Activated naive CD4-positive, alpha-beta T cell treated with anti-CD3 and anti-CD28 coated beads, Interleukin-2, amount 50 U/mL, for 24 hours (primary cell): Measurements from ENCODE around the gene CDC5L.

Experiments
- H3K27ac Mint-ChIP-seq: one replicate; pipeline ENCODE4 v1.8.0; 2021; ENCODE audit warnings: mild to moderate bottlenecking, mixed read lengths
- H3K27me3 Mint-ChIP-seq: one replicate; pipeline ENCODE4 v1.8.0; 2021; ENCODE audit warnings: mixed read lengths
- H3K36me3 Mint-ChIP-seq: one replicate; pipeline ENCODE4 v1.8.0; 2021; ENCODE audit warnings: mixed read lengths
- H3K4me1 Mint-ChIP-seq: one replicate; pipeline ENCODE4 v1.8.0; 2021; ENCODE audit warnings: mixed read lengths
- H3K4me3 Mint-ChIP-seq: one replicate; pipeline ENCODE4 v1.8.0; 2021; ENCODE audit warnings: mild to moderate bottlenecking, mixed read lengths
- H3K9me3 Mint-ChIP-seq: one replicate; pipeline ENCODE4 v1.8.0; 2021; ENCODE audit warnings: mixed read lengths

Gene CDC5L

DNA sequence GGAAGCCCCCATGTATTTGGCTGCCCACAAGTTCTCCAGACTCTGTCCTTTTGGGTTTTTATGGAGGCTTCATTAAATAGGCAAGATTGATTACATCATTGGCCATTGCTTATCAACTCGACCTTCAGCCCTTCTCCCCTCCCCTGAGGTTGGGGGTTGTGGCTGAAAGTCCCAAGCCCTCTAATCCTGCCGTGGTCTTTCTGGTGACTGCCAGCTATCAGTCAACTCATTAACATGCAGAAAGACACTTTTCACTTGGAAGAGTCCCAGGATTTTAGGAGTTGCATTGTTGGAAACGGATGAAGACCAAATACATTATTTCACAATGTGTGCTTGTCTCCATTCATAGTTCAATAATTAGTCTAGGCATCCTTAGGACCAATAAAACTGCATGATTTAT, 9.5 kb downstream of the CDC5L start:
- Mint-ChIP-seq H3K4me1 (peaks cover 42% of the 10 kb centered on the region), H3K27ac (no peak overlapping the region), H3K9me3 (no peaks in the 10 kb centered on the region), H3K36me3 (peaks cover 33% of the 10 kb centered on the region), H3K4me3 (no peak overlapping the region), H3K27me3 (no peaks in the 10 kb centered on the region)

DNA sequence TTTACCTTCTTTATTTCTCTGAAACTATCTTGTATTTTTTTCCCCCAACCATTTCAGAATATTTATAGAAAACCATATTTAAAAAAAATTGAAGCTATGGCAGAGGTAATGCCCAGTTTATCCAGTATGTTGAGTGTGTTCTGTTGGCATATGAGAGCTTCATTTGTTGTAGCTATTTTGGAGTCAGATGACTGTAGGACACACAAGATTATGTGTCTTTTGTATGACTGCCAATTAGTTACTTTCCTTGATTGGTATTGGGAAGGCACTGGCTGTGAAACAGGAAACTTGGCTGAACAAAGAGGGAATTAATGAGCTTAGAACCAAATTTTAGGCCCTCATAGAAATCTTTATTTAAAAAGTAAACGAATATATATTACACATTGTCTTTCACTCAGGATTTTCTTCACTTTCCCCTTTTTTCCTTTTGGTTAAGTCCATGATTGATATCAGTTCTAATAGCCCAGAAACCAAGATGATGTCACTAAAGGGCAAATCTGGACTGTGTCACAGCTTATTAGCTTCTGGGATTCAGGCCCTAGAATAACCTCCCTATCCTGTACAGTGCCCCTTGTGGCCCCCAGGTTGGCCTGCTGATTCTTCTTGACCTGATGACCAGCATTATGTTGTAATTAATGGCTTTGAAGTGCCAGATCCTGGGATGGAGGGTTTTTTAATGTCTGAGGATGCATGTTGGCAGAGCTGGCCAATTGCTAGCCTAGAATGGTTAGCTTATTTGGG, 10.1 kb downstream of the CDC5L start:
- H3K36me3 Mint-ChIP-seq: peaks cover 36% of the 10 kb centered on the region
- no peak overlapping the region for H3K4me3 Mint-ChIP-seq
- H3K27ac Mint-ChIP-seq: no peak overlapping the region
- no peaks in the 10 kb centered on the region for H3K9me3 Mint-ChIP-seq
- H3K27me3 Mint-ChIP-seq: no peaks in the 10 kb centered on the region
- H3K4me1 Mint-ChIP-seq: peaks cover 43% of the 10 kb centered on the region

DNA sequence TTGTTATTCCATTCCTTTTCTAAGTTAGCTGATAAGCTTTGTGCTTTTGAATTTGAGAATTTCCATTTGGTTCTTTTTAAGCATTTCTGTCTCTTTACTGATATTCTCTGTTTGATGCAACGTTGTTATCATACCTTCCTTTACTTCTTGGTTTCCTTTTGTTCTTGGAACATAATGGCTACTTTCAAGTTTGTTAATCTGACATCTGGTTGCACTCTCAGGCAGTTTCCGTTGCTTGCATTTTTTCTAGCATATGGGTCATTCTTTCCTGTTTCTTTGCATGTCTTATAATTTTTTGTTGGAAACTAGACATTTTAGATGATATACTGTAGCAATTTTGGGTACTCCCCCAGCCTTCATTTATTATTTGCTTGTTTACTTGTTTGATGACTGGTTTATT, 12.5 kb downstream of the CDC5L start:
- H3K36me3 Mint-ChIP-seq: peaks cover 36% of the 10 kb centered on the region
- H3K4me3 Mint-ChIP-seq: no peak overlapping the region

DNA sequence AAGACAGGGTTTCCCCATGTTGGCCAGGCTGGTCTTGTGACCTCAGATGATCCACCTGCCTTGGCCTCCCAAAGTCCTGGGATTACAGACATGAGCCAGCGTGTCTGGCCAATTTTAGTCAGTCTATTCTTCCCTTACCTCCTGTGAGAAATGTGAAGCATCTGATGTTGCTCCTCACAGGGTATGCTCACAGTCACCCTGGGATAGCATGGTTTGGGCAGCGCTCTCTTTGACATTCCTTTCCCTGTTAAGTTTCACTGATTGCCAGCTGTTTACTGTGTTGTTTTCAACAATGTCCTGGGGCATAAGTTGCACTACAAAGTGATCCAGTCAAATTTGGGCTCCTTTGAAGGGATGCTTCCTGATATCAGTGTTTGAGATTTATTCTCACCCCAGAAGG, 13.1 kb downstream of the CDC5L start:
- Mint-ChIP-seq H3K36me3 (peaks cover 38% of the 10 kb centered on the region), H3K4me3 (no peak overlapping the region), H3K4me1 (peaks cover 49% of the 10 kb centered on the region), H3K27ac (no peak overlapping the region), H3K27me3 (no peaks in the 10 kb centered on the region), H3K9me3 (no peaks in the 10 kb centered on the region)

More for the DNA sequence above, 12.5 kb downstream of the CDC5L start:
- H3K4me1 Mint-ChIP-seq: peaks cover 46% of the 10 kb centered on the region
- H3K27me3 Mint-ChIP-seq: no peaks in the 10 kb centered on the region
- no peaks in the 10 kb centered on the region for H3K9me3 Mint-ChIP-seq
- H3K27ac Mint-ChIP-seq: peak overlapping the region; percentile 56

DNA sequence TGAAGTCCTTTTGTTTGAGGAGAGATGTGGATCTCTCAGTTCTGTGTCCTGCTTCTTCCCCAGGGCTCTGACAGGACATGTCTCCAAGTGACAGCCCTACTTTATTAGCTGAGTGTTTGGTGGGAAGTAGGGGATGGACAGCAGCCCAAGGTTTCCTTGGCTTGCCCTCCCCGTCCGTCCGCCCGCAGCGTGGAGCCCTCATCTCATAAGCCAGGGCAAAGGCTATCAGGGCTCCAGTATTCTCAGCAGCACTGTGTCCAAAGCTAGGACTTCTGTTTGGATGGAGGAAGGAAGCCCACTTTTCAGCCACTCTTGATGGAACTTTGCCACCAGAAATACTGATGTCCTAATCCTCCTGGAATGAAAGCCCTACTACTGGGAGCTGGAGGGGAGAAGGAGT, 13.6 kb downstream of the CDC5L start:
- Mint-ChIP-seq H3K36me3 (peaks cover 36% of the 10 kb centered on the region), H3K4me3 (no peak overlapping the region), H3K9me3 (no peaks in the 10 kb centered on the region), H3K27me3 (no peaks in the 10 kb centered on the region), H3K27ac (peak overlapping the region; percentile 59), H3K4me1 (peaks cover 49% of the 10 kb centered on the region)

DNA sequence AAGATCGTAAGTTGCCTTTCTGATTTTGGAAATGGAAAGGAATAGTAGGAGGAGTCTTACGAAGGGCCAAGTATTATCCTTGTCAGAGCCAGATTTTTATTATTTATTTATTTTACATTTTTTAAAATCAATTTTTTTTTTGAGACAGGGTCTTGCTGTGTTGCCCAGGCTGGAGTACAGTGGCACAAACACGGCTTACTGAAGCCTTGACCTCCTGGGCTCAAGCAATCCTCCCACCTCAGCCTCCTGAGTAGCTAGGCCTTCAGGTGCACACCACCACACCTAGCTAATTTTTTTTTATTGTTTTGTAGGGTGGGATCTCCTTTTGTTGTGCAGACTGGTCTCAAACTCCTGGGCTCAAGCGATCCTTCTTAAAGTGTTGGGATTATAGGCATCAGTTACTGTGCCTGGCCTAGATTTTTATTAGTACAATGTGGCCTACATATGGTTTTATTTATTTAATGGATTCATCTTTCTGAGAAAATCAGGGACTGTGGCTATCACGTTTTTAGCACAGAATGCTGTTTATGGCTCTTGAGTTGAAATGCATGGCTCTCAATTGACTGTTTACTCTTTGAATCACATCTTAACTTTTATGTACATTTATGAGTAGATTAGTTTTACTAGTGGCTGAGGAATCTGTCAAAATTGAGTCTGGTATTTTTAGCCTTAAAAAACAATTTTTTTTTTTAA, 16.7 kb downstream of the CDC5L start:
- peaks cover 48% of the 10 kb centered on the region for H3K36me3 Mint-ChIP-seq
- peaks cover 48% of the 10 kb centered on the region for H3K4me1 Mint-ChIP-seq
- H3K27ac Mint-ChIP-seq: no peak overlapping the region
- no peak overlapping the region for H3K4me3 Mint-ChIP-seq
- H3K27me3 Mint-ChIP-seq: no peaks in the 10 kb centered on the region
- H3K9me3 Mint-ChIP-seq: no peaks in the 10 kb centered on the region

DNA sequence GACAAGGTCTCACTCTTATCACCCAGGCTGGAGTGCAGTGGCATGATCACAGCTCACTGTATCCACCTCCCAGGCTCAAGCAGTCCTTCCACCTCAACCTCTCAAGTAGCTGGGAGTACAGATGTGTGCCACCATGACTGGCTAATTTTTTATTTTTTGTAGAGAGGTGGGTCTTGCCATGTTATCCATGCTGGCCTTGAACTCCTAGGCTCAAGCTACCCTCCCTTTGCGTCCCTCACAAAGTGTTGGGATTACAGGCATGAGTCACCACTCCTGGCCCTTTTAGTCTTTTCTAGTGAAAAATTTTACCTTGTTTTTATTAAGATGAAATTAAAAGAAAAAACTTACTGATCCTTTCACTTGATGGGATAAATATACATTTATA, 17.2 kb downstream of the CDC5L start:
- no peaks in the 10 kb centered on the region for H3K9me3 Mint-ChIP-seq
- no peak overlapping the region for H3K27ac Mint-ChIP-seq
- no peaks in the 10 kb centered on the region for H3K27me3 Mint-ChIP-seq
- peaks cover 50% of the 10 kb centered on the region for H3K36me3 Mint-ChIP-seq
- no peak overlapping the region for H3K4me3 Mint-ChIP-seq
- H3K4me1 Mint-ChIP-seq: peaks cover 50% of the 10 kb centered on the region

DNA sequence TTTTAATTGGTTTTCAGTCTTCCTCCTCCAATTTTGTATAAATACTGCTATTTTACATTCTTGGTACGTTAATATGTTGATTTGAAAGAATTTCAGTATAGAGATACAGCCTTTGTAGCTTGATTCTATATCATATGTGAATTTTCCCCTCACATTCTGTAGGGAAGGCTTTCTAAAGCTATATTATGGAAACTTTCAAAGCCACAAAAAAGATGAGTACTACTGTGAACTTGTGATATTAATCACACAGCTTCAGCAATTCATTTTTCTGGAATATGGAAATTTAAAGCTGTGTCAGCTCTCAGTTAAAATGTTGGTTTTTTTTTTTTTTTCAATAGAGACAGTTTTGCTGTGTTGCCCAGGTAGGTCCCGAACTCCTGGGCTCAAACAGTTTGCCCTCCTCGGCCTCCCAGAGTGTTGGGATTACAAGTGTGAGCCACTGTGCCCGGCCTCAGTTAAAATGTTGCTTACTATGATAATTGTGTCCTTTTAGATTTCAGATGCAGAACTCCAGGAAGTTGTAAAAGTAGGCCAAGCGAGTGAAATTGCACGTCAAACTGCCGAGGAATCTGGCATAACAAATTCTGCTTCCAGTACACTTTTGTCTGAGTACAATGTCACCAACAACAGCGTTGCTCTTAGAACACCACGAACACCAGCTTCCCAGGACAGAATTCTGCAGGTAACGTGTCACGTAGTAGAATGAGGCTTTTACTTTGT, 20.6 kb downstream of the CDC5L start:
- peaks cover 43% of the 10 kb centered on the region for H3K4me1 Mint-ChIP-seq
- no peaks in the 10 kb centered on the region for H3K27me3 Mint-ChIP-seq
- peak overlapping the region; percentile 41 for H3K27ac Mint-ChIP-seq
- H3K9me3 Mint-ChIP-seq: no peaks in the 10 kb centered on the region
- H3K36me3 Mint-ChIP-seq: peaks cover 50% of the 10 kb centered on the region
- no peak overlapping the region for H3K4me3 Mint-ChIP-seq

DNA sequence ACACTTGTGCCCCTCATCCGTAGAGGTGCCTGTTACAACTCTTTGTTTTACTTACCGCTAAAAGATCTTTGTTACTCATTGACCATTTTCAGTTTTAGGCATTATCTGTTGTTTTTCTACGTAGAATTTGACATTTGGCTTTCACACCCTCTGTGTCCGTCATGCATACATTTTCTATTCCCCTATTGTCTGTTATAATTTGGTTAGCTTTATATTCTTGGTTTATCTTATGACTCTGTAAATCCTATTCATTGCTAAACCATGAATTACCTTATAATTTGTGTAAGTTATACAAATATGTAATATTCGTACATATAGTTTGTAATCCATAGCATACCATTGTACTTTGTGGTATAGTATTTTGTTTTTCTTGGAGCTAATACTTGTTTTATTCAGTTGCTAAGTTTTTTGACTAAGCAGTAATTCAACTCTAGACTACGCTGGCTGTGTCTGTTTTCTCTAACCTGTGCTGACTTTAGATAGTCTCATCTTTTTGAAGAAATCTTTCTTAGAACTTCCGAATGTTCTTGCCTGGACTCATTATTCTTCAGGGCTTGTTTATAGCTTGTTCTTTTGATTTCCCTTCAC, 21.8 kb downstream of the CDC5L start:
- Mint-ChIP-seq H3K27me3 (no peaks in the 10 kb centered on the region), H3K4me1 (peaks cover 43% of the 10 kb centered on the region), H3K27ac (peak overlapping the region; percentile 14), H3K9me3 (no peaks in the 10 kb centered on the region), H3K4me3 (no peak overlapping the region), H3K36me3 (peaks cover 47% of the 10 kb centered on the region)

DNA sequence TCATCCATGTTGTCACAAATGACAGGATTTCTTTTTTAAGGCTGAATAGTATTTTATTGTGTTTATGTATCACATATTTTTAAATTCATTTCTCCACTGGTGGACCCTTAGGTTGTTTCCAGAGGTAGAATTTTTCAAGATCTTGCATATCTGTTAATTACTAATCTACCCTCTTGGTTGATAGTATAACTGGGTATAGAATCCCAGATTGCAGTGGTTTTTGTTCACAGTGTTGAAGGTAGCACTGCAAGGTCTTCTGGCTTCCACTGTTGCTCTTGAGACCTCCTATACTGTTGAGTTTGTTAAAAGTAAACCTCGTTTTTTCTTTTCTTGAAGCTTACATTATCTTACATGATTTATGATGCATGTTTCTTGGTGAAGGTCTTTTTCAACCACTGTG, 22.9 kb downstream of the CDC5L start:
- H3K9me3 Mint-ChIP-seq: no peaks in the 10 kb centered on the region
- no peak overlapping the region for H3K4me3 Mint-ChIP-seq
- no peak overlapping the region for H3K27ac Mint-ChIP-seq

DNA sequence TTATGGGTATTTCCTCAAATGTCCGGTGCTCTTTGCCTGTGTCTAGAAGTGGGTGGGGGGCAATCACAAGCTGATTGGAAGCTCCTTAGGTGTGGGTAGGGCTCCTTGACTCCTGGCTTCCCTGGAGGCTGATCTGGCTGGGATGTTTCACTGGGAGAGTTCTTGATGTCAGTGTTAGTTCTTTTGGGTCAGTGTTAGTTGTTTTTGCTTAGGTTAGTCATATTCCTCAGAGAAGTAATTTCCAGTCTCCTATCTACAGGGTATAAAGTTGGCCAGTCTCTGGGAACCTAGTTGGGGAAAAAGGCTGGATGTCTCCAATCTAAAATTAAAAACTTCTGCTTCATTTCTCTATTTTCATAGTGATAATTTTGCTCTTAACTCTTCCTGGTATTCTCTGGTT, 23.6 kb downstream of the CDC5L start:
- Mint-ChIP-seq H3K4me3 (no peak overlapping the region), H3K36me3 (peaks cover 52% of the 10 kb centered on the region), H3K27me3 (no peaks in the 10 kb centered on the region), H3K9me3 (no peaks in the 10 kb centered on the region), H3K4me1 (peaks cover 57% of the 10 kb centered on the region), H3K27ac (peak overlapping the region; percentile 12)

More for the DNA sequence above, 22.9 kb downstream of the CDC5L start:
- no peaks in the 10 kb centered on the region for H3K27me3 Mint-ChIP-seq
- H3K36me3 Mint-ChIP-seq: peaks cover 52% of the 10 kb centered on the region
- peaks cover 50% of the 10 kb centered on the region for H3K4me1 Mint-ChIP-seq

DNA sequence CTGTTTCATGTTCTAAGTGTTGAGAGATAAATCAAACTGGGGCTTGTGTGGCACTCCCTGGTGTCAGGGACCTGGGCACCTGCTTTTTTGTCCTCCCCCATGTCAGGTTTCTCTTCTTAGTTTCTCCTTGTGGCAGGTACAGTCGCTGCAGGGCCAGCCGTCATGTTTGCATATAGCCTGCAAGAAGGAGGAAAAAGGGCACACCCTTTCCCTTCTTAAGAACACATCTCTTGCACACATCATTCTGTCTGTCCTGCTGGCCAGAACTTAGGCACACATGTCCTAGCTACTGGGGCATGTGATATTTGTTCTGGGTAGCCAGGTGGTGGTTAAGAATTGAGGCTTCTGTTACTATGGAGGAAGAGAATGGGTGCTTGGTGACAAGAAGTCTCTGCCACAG, 27.9 kb downstream of the CDC5L start:
- Mint-ChIP-seq H3K27me3 (no peaks in the 10 kb centered on the region), H3K4me1 (peaks cover 38% of the 10 kb centered on the region), H3K4me3 (no peak overlapping the region), H3K27ac (no peak overlapping the region), H3K36me3 (peaks cover 32% of the 10 kb centered on the region), H3K9me3 (no peaks in the 10 kb centered on the region)

DNA sequence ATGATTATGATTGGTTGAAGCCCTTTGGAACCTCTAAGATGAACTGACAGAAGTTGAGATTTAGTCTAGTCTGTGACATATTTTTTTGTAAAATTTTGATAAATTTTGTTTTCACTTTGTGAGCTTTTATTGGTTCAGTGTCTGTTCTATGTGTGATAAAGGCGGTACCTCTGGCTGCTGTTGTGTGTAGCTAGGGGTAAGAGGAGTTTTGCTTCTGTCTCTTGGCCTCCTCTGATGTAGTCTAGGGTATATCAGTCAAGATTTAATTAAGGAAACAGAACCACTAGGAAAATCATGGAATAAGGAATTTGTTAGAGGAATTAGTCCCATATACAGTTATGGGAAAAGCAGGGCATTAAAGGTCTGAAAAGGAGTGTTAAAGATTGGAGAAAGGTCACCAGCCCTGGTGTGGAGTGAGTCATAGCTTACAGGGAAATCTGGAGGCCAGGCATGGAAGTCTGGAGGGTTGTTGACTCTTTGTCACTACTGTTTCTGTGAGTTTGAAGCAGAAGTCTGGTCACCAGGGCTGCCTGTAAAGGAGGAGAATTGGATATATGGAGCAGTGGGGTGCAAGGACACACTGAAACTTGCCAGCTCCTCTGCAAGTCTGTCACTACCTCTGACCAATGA, 28.5 kb downstream of the CDC5L start:
- Mint-ChIP-seq H3K9me3 (no peaks in the 10 kb centered on the region), H3K27me3 (no peaks in the 10 kb centered on the region), H3K27ac (no peak overlapping the region), H3K4me3 (no peak overlapping the region), H3K36me3 (peaks cover 35% of the 10 kb centered on the region), H3K4me1 (peaks cover 35% of the 10 kb centered on the region)

DNA sequence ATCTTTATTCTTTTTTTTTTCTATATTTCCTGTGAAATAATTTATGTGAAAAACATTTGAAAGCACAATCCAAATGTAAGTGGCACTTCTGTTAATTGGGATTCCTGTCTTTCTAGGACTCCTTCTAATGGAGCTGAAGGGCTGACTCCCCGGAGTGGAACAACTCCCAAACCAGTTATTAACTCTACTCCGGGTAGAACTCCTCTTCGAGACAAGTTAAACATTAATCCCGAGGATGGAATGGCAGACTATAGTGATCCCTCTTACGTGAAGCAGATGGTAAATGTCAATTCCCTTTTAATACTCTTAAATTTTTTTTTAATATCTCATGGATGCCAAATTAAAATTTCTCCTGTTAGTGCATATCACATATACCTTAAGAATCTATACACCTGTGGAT, 35.0 kb downstream of the CDC5L start:
- no peak overlapping the region for H3K4me3 Mint-ChIP-seq
- H3K9me3 Mint-ChIP-seq: no peaks in the 10 kb centered on the region
- no peaks in the 10 kb centered on the region for H3K4me1 Mint-ChIP-seq
- peaks cover 19% of the 10 kb centered on the region for H3K36me3 Mint-ChIP-seq
- no peak overlapping the region for H3K27ac Mint-ChIP-seq
- H3K27me3 Mint-ChIP-seq: no peaks in the 10 kb centered on the region

DNA sequence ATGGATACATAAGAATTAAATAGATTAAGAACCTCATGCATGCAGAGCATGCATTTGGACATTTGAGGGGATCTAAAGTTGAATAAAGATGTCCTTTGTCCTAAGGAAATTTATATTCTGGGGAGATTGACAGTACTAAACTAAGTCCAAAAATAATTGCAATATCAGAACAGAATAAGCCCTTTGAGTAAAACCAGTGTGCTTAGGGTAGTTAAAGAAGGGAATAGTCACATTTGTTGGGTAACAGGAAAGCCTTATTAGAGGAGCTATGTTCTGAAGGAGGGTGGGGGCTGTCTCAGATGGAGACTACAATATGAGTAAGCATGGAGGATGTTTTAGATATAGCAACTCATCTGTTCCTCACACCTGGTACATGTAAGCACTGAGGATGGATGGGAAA, 35.8 kb downstream of the CDC5L start:
- Mint-ChIP-seq H3K27ac (no peak overlapping the region), H3K9me3 (no peaks in the 10 kb centered on the region), H3K27me3 (no peaks in the 10 kb centered on the region), H3K4me1 (no peaks in the 10 kb centered on the region), H3K36me3 (peaks cover 18% of the 10 kb centered on the region), H3K4me3 (no peak overlapping the region)
